Smooth muscle cell (in vitro differentiated cells): Measurements from ENCODE around the gene METTL14. TPM values are rescaled to one million over a fixed set of nuclear protein-coding genes. Genes with fewer than 3 reads are reported as not detected.

Experiments used
- DNase-seq: peaks from one replicate; lab custom pipeline; 2025; ENCODE audit not compliant: unreplicated experiment; lab: John Stamatoyannopoulos, UW
- H2AFZ ChIP-seq: fragments of 200-600 bp; sonication (generic); 2 replicates; pipeline ENCODE4 v1.6.0; 2016; ENCODE audit warnings: antibody characterized with exemption, low read depth, mild to moderate bottlenecking
- H3F3A ChIP-seq: fragments of 200-600 bp; sonication (generic); 2 replicates; pipeline ENCODE4 v1.6.0; 2017; ENCODE audit warnings: antibody characterized with exemption, low read depth
- H3K27ac ChIP-seq: fragments of 200-600 bp; sonication (generic); 2 replicates; pipeline ENCODE4 v1.5.1; 2016; ENCODE audit warnings: low read depth, mild to moderate bottlenecking
- H3K27me3 ChIP-seq: fragments of 200-600 bp; sonication (generic); 2 replicates; pipeline ENCODE4 v1.6.1; 2016; ENCODE audit warnings: low read depth, mild to moderate bottlenecking
- H3K36me3 ChIP-seq: fragments of 200-600 bp; sonication (generic); 2 replicates; pipeline ENCODE4 v1.5.1; 2016; ENCODE audit warnings: low read depth
- H3K4me1 ChIP-seq: fragments of 200-600 bp; sonication (generic); 2 replicates; pipeline ENCODE4 v1.5.1; 2016; ENCODE audit warnings: low read depth
- H3K4me2 ChIP-seq: fragments of 200-600 bp; sonication (generic); 2 replicates; pipeline ENCODE4 v1.6.0; 2016; ENCODE audit warnings: mild to moderate bottlenecking
- H3K4me3 ChIP-seq: fragments of 200-600 bp; sonication (generic); 2 replicates; pipeline ENCODE4 v1.5.1; 2016; ENCODE audit warnings: mild to moderate bottlenecking
- H3K79me2 ChIP-seq: fragments of 200-600 bp; sonication (generic); 2 replicates; pipeline ENCODE4 v1.6.0; 2016; ENCODE audit warnings: low read depth, mild to moderate bottlenecking
- H3K9ac ChIP-seq: fragments of 200-600 bp; sonication (generic); 2 replicates; pipeline ENCODE4 v1.6.0; 2016; ENCODE audit warnings: low read depth
- H3K9me3 ChIP-seq: fragments of 200-600 bp; sonication (generic); replicated peaks from 2 replicates; pipeline ENCODE4 v1.5.1; 2016; ENCODE audit warnings: low read depth
- H4K20me1 ChIP-seq: fragments of 200-600 bp; sonication (generic); 2 replicates; pipeline ENCODE4 v1.6.0; 2016; ENCODE audit warnings: low read depth
- CTCF ChIP-seq: fragments of 200-600 bp; sonication (generic); IDR thresholded peaks from 2 replicates; pipeline ENCODE4 v1.5.1; 2017; ENCODE audit warnings: borderline replicate concordance, mild to moderate bottlenecking, antibody characterized with exemption; ENCODE audit not compliant: insufficient read depth, poor library complexity, severe bottlenecking
- WGBS: methylation state at CpG from one replicate; pipeline ENCODE4 v1.1.7; 2016; ENCODE audit warnings: low lambda C conversion rate; 5-methylcytosine and 5-hydroxymethylcytosine counted together
- polyA plus RNA-seq: library from polyadenylated mRNA; unstranded; fragments of >200 nt; fragmentation: Nextera tagmentation; extraction: Ambion mirVana; gene quantifications from 2 replicates; pipeline ENCODE4 v1.2.1, GENCODE V29; 2016
- total RNA-seq: library from RNA; depleted of rRNA; stranded (reverse); fragments of >200 nt; gene quantifications from 2 replicates; pipeline ENCODE4 v1.2.3, GENCODE V29; 2014

METTL14 gene
- total and polyA plus RNA-seq, 2 experiments from 2014 or later: 22.4 to 31.8 TPM

DNA sequence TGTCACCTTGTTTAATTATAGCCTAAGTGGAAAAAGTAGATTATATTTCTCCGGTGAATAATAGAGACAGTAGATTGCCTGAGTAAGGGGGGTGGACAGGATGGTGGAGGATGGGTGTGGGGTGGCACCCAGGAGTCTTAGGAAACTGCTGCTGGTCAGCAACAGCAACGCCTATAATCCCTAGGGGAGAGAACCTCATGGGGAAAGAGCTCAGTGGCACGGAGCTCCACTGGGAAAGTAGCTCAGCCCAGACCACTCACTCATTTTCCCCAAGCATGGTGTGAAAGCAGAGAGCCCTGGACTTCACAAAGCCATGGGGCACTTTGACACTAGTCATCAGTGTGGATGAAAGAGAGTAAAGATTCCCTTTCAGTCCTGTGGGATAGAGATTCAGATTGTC, 31.1 kb downstream of the METTL14 start:
- DNase-seq: no peak
- H4K20me1 ChIP-seq: no peaks in the 10 kb centered on the region
- no peak overlapping the region for H2AFZ ChIP-seq
- no peaks in the 10 kb centered on the region for H3K27me3 ChIP-seq
- no peaks in the 10 kb centered on the region for H3K4me1 ChIP-seq
- H3K9me3 ChIP-seq: no peaks in the 10 kb centered on the region
- no peak overlapping the region for H3K4me3 ChIP-seq
- no peak overlapping the region for H3K4me2 ChIP-seq
- no peak overlapping the region for H3K9ac ChIP-seq
- no peak for TF ChIP-seq CTCF
- H3K27ac ChIP-seq: no peak overlapping the region
- no peaks in the 10 kb centered on the region for H3K36me3 ChIP-seq
- WGBS: 71% methylated on average over 3 of the region's 3 CpGs
- peaks cover 30% of the 10 kb centered on the region for H3F3A ChIP-seq
- no peaks in the 10 kb centered on the region for H3K79me2 ChIP-seq

GRCh38 chr4:118718511-118719170, 33.4 kb downstream of the METTL14 start:
- Histone ChIP-seq H3K4me2 (no peak overlapping the region), H2AFZ (no peak overlapping the region), H3K9me3 (no peaks in the 10 kb centered on the region), H3K27me3 (no peaks in the 10 kb centered on the region), H3K4me3 (no peak overlapping the region), H3K79me2 (no peaks in the 10 kb centered on the region), H4K20me1 (peaks cover 12% of the 10 kb centered on the region), H3K4me1 (no peaks in the 10 kb centered on the region), H3K27ac (peak overlapping the region; percentile 42), H3F3A (peaks cover 41% of the 10 kb centered on the region), H3K9ac (no peak overlapping the region), H3K36me3 (peaks cover 3% of the 10 kb centered on the region)
- no peak for DNase-seq
- 83% methylated on average over 4 of the region's 4 CpGs for WGBS
- TF ChIP-seq CTCF: no peak

DNA sequence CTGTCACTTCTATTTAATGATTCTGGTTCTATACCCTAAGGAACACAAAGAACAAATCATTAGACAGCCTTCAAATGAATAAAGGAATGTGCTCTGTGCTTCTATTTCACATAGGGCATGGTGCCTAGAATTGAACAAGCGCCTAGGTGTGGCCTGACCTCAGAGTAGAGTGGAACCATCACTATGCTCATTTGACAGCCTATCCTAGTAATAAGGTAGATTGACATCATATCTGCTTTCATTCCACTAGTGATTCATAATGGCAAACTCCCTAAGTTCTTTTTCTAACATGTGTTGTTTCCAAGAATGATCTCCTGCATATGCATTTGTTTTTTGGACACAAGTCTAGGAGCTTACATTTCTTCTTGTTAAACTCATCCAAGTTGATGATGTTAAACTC, 36.6 kb downstream of the METTL14 start:
- Histone ChIP-seq H4K20me1 (peaks cover 41% of the 10 kb centered on the region), H2AFZ (no peak overlapping the region), H3K4me3 (no peak overlapping the region), H3K4me1 (no peaks in the 10 kb centered on the region), H3K4me2 (no peak overlapping the region), H3F3A (peaks cover 51% of the 10 kb centered on the region), H3K9ac (no peak overlapping the region), H3K27me3 (no peaks in the 10 kb centered on the region), H3K27ac (no peak overlapping the region), H3K79me2 (no peaks in the 10 kb centered on the region), H3K9me3 (no peaks in the 10 kb centered on the region), H3K36me3 (peaks cover 14% of the 10 kb centered on the region)
- TF ChIP-seq CTCF: no peak
- no peak for DNase-seq
- WGBS: 100% methylated on average over 1 of the region's 1 CpG

DNA sequence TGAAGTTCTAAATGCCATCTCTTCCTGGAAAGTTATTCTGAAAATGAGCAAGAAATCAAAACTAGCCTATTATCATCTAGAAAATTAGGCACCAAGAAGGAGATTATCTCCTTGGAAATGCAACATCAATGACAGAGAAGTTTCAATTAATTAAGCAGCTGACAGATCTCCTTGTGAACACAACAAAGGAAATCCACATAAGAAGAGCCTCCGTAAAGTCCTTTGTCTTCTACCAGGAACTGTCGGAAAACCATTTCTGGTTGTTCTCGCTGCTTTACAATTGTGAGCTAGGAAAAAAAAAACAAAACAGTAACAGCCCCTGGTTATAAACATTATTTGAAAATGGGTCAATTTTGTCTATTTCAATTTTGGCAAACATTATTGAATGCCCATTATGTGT, 38.2 kb downstream of the METTL14 start:
- no peak overlapping the region for H3K9ac ChIP-seq
- no peak for TF ChIP-seq CTCF
- WGBS: 95% methylated on average over 3 of the region's 3 CpGs
- DNase-seq: no peak
- no peak overlapping the region for H3K4me3 ChIP-seq
- H2AFZ ChIP-seq: no peak overlapping the region
- peaks cover 63% of the 10 kb centered on the region for H3F3A ChIP-seq
- H4K20me1 ChIP-seq: peaks cover 57% of the 10 kb centered on the region
- no peaks in the 10 kb centered on the region for H3K79me2 ChIP-seq
- H3K4me2 ChIP-seq: no peak overlapping the region
- peaks cover 25% of the 10 kb centered on the region for H3K36me3 ChIP-seq
- no peak overlapping the region for H3K27ac ChIP-seq
- no peaks in the 10 kb centered on the region for H3K27me3 ChIP-seq
- H3K4me1 ChIP-seq: no peaks in the 10 kb centered on the region
- no peaks in the 10 kb centered on the region for H3K9me3 ChIP-seq
